IMR-90 (cell line): Measurements from ENCODE around the gene PSORS1C2.

Experiments
- CTCF ChIP-seq: conservative IDR thresholded peaks from 2 replicates; pipeline ENCODE4 v1.5.1; 2012; ENCODE audit warnings: mild to moderate bottlenecking, low read depth, low read length, improper control_type of control experiment
- FOS ChIP-seq: fragments of 150-350 bp; IDR thresholded peaks from 2 replicates; pipeline ENCODE4 v1.6.1; 2016; ENCODE audit warnings: low read depth, low read length
- POLR2A ChIP-seq: IDR thresholded peaks from 2 replicates; pipeline ENCODE4 v1.6.1; 2012; ENCODE audit warnings: mild to moderate bottlenecking, low read depth, low read length
- RCOR1 ChIP-seq: IDR thresholded peaks from 2 replicates; pipeline ENCODE4 v1.6.1; 2012; ENCODE audit warnings: mild to moderate bottlenecking, low read length, improper control_type of control experiment; ENCODE audit not compliant: insufficient replicate concordance
- SMC3 ChIP-seq: fragments of 150-350 bp; IDR thresholded peaks from 2 replicates; pipeline ENCODE4 v1.6.1; 2016; ENCODE audit warnings: low read depth, mild to moderate bottlenecking, antibody characterized with exemption, low read length, moderate library complexity

GRCh38 chr6:31092238-31092637 lies 46.6 kb downstream of the PSORS1C2 start:
- TF ChIP-seq CTCF (no peak), POLR2A (no peak), SMC3 (no peak), RCOR1 (no peak), FOS (no peak)
